CD8-positive, alpha-beta memory T cell (primary cell): Measurements from ENCODE around the gene SHPK. TPM values are rescaled to one million over a fixed set of nuclear protein-coding genes. Genes with fewer than 3 reads are reported as not detected.

Experiments used
- polyA plus RNA-seq: library from polyadenylated mRNA; unstranded; fragments of 300-500 nt; fragmentation: Illumina TruSeq; gene quantifications from one replicate; pipeline ENCODE4 v1.2.3, GENCODE V29; 2021
- total RNA-seq, 2 experiments: library from RNA; stranded (reverse); gene quantifications; one replicate each; pipeline ENCODE4 v1.2.3, GENCODE V29; 2021

The SHPK gene
- total and polyA plus RNA-seq, 3 experiments from 2014 or later: 6.9 to 17.1 (median 17.0) TPM

Other genes with a start within 250 kb of the SHPK start
- gene OR3A2, start 249.9 kb downstream of the SHPK start, total RNA-seq: 1 to 10 TPM; 5.9 to 6.7 TPM
- 0.46 TPM for gene OR3A2, start 249.9 kb downstream of the SHPK start, polyA plus RNA-seq
- not detected for gene OR1E1, start 237.8 kb downstream of the SHPK start, total RNA-seq
- gene OR1E1, start 237.8 kb downstream of the SHPK start, polyA plus RNA-seq: not detected
- gene OR3A3, start 224.9 kb downstream of the SHPK start, total RNA-seq: not detected
- gene OR3A3, start 224.9 kb downstream of the SHPK start, polyA plus RNA-seq: not detected
- not detected for gene OR1E2, start 202.4 kb downstream of the SHPK start, total RNA-seq
- gene OR1E2, start 202.4 kb downstream of the SHPK start, polyA plus RNA-seq: not detected
- not detected for gene SPATA22, start 164.4 kb downstream of the SHPK start, total RNA-seq
- not detected for gene SPATA22, start 164.4 kb downstream of the SHPK start, polyA plus RNA-seq
- gene ASPA, start 160.3 kb downstream of the SHPK start, total RNA-seq: not detected
- not detected for gene ASPA, start 160.3 kb downstream of the SHPK start, polyA plus RNA-seq
- under 1 TPM; 0.49 to 0.79 TPM for gene TRPV3, start 78.4 kb downstream of the SHPK start, total RNA-seq
- 0.21 TPM for gene TRPV3, start 78.4 kb downstream of the SHPK start, polyA plus RNA-seq
- 1 to 10 TPM; 2.4 to 2.8 TPM for gene TRPV1, start 26.8 kb downstream of the SHPK start, total RNA-seq
- 0.83 TPM for gene TRPV1, start 26.8 kb downstream of the SHPK start, polyA plus RNA-seq
- gene CTNS, start 510 bp upstream of the SHPK start, total RNA-seq: 10 to 100 TPM; 33.3 to 35.5 TPM
- gene CTNS, start 510 bp upstream of the SHPK start, polyA plus RNA-seq: 7.7 TPM
- 10 to 100 TPM; 23.4 to 26.0 TPM for gene TAX1BP3, start 32.3 kb upstream of the SHPK start, total RNA-seq
- gene TAX1BP3, start 32.3 kb upstream of the SHPK start, polyA plus RNA-seq: 38.9 TPM
- gene EMC6, start 32.6 kb upstream of the SHPK start, total RNA-seq: 100 to 1,000 TPM in 1 of 2 experiments, 10 to 100 TPM in 1; 95.1 to 103 TPM
- 119 TPM for gene EMC6, start 32.6 kb upstream of the SHPK start, polyA plus RNA-seq
- 10 to 100 TPM in 1 of 2 experiments, 1 to 10 TPM in 1; 9.8 to 12.0 TPM for gene P2RX5, start 59.9 kb upstream of the SHPK start, total RNA-seq
- 37.4 TPM for gene P2RX5, start 59.9 kb upstream of the SHPK start, polyA plus RNA-seq
- 10 to 100 TPM; 16.0 to 16.6 TPM for gene HASPIN, start 87.7 kb upstream of the SHPK start, total RNA-seq
- 0.09 TPM for gene HASPIN, start 87.7 kb upstream of the SHPK start, polyA plus RNA-seq
- 10 to 100 TPM; 46.6 to 47.3 TPM for gene ITGAE, start 164.9 kb upstream of the SHPK start, total RNA-seq
- gene ITGAE, start 164.9 kb upstream of the SHPK start, polyA plus RNA-seq: 66.6 TPM
- 10 to 100 TPM; 39.9 to 42.0 TPM for gene NCBP3, start 210.0 kb upstream of the SHPK start, total RNA-seq
- gene NCBP3, start 210.0 kb upstream of the SHPK start, polyA plus RNA-seq: 18.0 TPM